Measurements from ENCODE around the gene FBXL15. TPM values are rescaled to one million over a fixed set of nuclear protein-coding genes. Genes with fewer than 3 reads are reported as not detected.

Gene FBXL15
- total RNA-seq, 3 donors from 2014 or later = 18.3 to 27.7 (median 20.5) TPM

DNA sequence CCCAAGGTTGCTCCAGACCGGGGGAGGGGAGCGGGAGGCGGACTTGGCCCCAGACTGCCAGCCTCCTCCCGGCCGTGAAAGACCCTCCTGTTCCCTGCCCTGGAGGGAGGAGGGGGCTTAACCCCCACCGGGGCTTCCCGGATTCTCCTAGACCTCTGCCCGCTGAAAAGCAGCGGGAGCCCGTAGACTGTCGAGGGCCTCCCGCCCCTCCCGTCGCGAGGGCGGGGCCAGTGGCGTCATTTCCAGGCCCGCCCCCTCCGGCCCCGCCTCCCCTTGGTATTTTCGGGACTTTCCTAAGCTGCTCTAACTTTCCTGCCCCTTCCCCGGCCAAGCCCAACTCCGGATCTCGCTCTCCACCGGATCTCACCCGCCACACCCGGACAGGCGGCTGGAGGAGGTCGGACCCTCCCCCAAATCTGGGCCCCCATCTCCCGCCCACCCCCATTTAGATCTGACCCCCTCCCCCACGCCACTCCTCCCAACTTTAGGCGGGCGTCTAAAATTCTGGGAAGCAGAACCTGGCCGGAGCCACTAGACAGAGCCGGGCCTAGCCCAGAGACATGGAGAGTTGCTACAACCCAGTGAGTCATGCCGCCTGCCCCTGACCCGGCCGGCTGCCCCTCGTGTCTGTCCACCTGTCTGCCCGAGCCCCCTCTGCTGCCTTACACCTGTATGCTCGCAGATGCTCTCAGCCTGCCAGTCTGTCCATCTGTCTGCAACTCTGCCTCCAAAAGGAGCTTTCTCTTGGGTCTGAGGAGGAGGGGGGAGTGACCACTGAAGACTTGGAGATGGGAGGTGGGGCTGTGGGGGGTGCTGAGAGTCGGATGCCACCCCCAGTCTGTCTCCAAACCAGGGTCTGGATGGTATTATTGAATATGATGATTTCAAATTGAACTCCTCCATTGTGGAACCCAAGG lies 25.0 kb upstream of the FBXL15 start, which contains the start of gene NFKB2:
Gene NFKB2 (plus strand): TSS at position 306 of the 917 bp plus-strand sequence. CDS start 255 bp downstream, at position 561.
- intact Hi-C loops (cut with DNase I, micrococcal nuclease) = no loop called here
- Histone ChIP-seq H3K4me3 (peak within 1 kb of the TSS; percentile 51), H3K4me1 (ENCODE audit: low read depth) (peaks cover 22% of the 10 kb centered on the region), H3K9me3 (no peaks in the 10 kb centered on the region), H3K36me3 (ENCODE audit: low read depth) (no peaks in the 10 kb centered on the region)
- peak; percentile 70 for ATAC-seq
- DNase-seq = peak; percentile 92 to 96 (median 95)
- TF ChIP-seq, protein P1, sequence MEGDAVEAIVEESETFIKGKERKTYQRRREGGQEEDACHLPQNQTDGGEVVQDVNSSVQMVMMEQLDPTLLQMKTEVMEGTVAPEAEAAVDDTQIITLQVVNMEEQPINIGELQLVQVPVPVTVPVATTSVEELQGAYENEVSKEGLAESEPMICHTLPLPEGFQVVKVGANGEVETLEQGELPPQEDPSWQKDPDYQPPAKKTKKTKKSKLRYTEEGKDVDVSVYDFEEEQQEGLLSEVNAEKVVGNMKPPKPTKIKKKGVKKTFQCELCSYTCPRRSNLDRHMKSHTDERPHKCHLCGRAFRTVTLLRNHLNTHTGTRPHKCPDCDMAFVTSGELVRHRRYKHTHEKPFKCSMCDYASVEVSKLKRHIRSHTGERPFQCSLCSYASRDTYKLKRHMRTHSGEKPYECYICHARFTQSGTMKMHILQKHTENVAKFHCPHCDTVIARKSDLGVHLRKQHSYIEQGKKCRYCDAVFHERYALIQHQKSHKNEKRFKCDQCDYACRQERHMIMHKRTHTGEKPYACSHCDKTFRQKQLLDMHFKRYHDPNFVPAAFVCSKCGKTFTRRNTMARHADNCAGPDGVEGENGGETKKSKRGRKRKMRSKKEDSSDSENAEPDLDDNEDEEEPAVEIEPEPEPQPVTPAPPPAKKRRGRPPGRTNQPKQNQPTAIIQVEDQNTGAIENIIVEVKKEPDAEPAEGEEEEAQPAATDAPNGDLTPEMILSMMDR (IDR thresholded peaks at IDR 0.05) = no peak

DNA sequence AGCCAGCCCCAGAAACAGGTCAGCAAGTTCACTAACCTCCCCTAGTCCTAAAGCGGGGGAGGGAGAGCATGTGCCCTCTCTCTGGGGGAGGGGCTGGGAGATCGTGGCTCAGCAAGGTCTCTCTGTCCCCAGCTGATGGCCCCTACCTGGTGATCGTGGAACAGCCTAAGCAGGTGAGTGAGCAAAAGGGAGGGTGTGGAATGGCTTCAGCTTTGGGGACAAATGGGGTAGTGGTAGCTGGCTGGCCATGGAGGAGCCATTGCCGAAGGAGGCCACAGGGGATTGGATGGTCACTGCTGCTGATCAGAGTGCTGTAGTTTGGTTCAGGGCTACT lies 24.4 kb upstream of the FBXL15 start:
- Histone ChIP-seq H3K4me3 (no peak overlapping the region), H3K4me1 (ENCODE audit: low read depth) (peaks cover 22% of the 10 kb centered on the region), H3K36me3 (ENCODE audit: low read depth) (no peaks in the 10 kb centered on the region), H3K9me3 (no peaks in the 10 kb centered on the region)
- DNase-seq (peak in 2 of 3 donors; percentile 41 to 42), ATAC-seq (no peak)
- intact Hi-C loops (cut with DNase I, micrococcal nuclease) = no loop called here
- TF ChIP-seq, protein P1 (IDR thresholded peaks at IDR 0.05) = no peak

DNA sequence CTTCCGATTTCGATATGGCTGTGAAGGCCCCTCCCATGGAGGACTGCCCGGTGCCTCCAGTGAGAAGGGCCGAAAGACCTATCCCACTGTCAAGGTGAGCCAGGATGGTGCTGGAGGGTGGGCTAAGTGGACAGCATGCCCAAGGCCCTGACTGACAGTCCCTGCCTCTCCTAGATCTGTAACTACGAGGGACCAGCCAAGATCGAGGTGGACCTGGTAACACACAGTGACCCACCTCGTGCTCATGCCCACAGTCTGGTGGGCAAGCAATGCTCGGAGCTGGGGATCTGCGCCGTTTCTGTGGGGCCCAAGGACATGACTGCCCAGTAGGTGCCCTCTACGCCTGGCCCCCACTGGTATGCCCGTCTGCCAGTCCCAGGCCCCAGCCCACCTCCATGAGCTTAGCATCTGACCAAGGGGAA lies 23.9 kb upstream of the FBXL15 start:
- Histone ChIP-seq H3K9me3 (no peaks in the 10 kb centered on the region), H3K4me1 (ENCODE audit: low read depth) (peaks cover 22% of the 10 kb centered on the region), H3K4me3 (no peak overlapping the region), H3K36me3 (ENCODE audit: low read depth) (no peaks in the 10 kb centered on the region)
- ATAC-seq = no peak
- intact Hi-C loops (cut with DNase I, micrococcal nuclease) = no loop called here
- TF ChIP-seq, protein P1 (IDR thresholded peaks at IDR 0.05) = no peak
- peak in 1 of 3 donors; percentile 59 for DNase-seq

DNA sequence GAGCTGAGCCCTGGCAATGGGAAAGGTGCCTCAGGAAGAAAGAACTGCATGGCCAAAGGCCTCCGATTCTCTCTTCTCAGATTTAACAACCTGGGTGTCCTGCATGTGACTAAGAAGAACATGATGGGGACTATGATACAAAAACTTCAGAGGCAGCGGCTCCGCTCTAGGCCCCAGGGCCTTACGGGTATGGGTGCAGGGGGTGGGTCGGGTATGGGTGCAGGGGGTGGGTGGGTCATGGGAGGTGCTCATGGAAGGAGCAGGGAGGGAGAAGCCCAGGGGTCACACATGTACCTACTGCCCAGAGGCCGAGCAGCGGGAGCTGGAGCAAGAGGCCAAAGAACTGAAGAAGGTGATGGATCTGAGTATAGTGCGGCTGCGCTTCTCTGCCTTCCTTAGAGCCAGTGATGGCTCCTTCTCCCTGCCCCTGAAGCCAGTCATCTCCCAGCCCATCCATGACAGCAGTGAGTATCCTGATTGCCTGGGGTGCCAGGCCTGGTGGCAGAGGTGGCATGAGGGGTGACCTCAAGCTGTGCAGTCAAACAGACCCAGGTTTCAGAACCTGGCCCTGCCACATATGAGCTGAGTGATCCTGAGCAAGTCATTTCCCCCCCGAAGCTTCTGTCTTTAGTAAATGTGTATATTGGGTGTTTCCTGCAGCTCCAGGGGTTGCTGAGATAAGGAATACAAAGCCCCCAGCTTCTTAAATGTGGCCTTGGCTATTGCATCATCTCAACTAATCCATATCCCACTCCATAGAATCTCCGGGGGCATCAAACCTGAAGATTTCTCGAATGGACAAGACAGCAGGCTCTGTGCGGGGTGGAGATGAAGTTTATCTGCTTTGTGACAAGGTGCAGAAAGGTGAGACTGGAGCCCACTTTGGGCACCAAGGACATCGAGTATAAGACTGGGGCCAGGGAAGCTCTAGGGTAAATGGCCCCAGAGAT lies 23.1 kb upstream of the FBXL15 start:
- TF ChIP-seq, protein P1 (IDR thresholded peaks at IDR 0.05) = no peak
- no peaks in the 10 kb centered on the region for H3K9me3 ChIP-seq
- no peak for ATAC-seq
- no peaks in the 10 kb centered on the region for H3K36me3 ChIP-seq (ENCODE audit: low read depth)
- H3K4me3 ChIP-seq = no peak overlapping the region
- DNase-seq = peak in 1 of 3 donors; percentile 34
- intact Hi-C loops (cut with DNase I, micrococcal nuclease) = no loop called here
- peaks cover 22% of the 10 kb centered on the region for H3K4me1 ChIP-seq (ENCODE audit: low read depth)

DNA sequence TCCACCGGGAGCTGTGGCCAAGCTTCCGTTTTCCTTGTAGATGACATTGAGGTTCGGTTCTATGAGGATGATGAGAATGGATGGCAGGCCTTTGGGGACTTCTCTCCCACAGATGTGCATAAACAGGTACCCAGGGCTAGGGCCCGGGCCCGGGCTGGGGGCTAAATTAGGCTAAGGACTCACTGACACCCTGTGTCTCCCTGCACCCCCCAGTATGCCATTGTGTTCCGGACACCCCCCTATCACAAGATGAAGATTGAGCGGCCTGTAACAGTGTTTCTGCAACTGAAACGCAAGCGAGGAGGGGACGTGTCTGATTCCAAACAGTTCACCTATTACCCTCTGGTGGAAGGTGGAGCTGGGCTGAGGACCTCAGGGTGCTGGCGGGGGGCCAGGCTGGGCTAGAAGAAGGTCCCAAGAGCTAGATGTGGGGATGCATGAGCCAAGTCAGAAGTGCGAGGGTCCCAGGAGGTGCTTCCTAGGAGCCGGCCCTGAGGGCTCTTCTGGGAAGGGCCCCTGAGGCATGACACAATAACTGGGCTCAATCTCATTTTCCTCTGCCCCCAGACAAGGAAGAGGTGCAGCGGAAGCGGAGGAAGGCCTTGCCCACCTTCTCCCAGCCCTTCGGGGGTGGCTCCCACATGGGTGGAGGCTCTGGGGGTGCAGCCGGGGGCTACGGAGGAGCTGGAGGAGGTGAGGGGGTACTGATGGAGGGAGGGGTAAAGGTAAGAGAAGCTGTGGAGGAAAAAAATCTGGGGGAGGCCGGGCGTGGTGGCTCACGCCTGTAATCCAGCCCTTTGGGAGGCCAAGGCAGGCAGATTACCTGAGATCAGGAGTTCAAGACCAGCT lies 22.2 kb upstream of the FBXL15 start:
- Histone ChIP-seq H3K36me3 (ENCODE audit: low read depth) (no peaks in the 10 kb centered on the region), H3K4me3 (no peak overlapping the region), H3K4me1 (ENCODE audit: low read depth) (peaks cover 21% of the 10 kb centered on the region), H3K9me3 (no peaks in the 10 kb centered on the region)
- intact Hi-C loops (cut with DNase I, micrococcal nuclease) = no loop called here
- TF ChIP-seq, protein P1 (IDR thresholded peaks at IDR 0.05) = no peak
- ATAC-seq (no peak), DNase-seq (peak in 2 of 3 donors; percentile 37 to 58)
